H1 (cell line): ENCODE results near the gene MFAP3L. TPM values are rescaled to one million over a fixed set of nuclear protein-coding genes. Genes with fewer than 3 reads are reported as not detected.

Experiments used
- CTCF ChIA-PET: fragments of 300-600 bp; sonication (Branson Sonifier 250); formaldehyde crosslinking; loops from one replicate; lab custom pipeline; 2021; ENCODE audit not compliant: partially characterized antibody; lab: Charles Lee
- POLR2A ChIA-PET: fragments of 300-600 bp; sonication (Branson Sonifier 250); formaldehyde crosslinking; loops from one replicate; lab custom pipeline; 2021; ENCODE audit warnings: inconsistent platforms; ENCODE audit not compliant: partially characterized antibody; lab: Charles Lee
- DNase-seq, 2 experiments: peaks; one replicate each; pipeline versions ENCODE4 v3.0.0 to v3.0.0-alpha.2; 2010 to 2022; ENCODE audit warnings: low spot score in 2 of 2, low read depth in 1 of 2, mixed read lengths in 1 of 2
- FAIRE-seq: peaks from 2 replicates; lab custom pipeline; 2011; peaks lifted over from hg19 to GRCh38; lab: Jason Lieb, UNC
- H2AFZ ChIP-seq: 2 replicates; pipeline ENCODE4 v1.8.1; 2012; ENCODE audit warnings: low read length, inconsistent platforms
- H2AK5ac ChIP-seq: 2 replicates; pipeline ENCODE4 v1.6.1; 2013; ENCODE audit warnings: low read depth, low read length
- H2BK120ac ChIP-seq: replicated peaks from 2 replicates; pipeline ENCODE3; 2013; ENCODE audit warnings: low read depth, low read length, inconsistent platforms
- H2BK12ac ChIP-seq: 2 replicates; pipeline ENCODE4 v1.6.1; 2013; ENCODE audit warnings: low read depth, low read length
- H2BK15ac ChIP-seq: 2 replicates; pipeline ENCODE4 v1.6.1; 2013; ENCODE audit warnings: low read length
- H2BK20ac ChIP-seq: 2 replicates; pipeline ENCODE4 v1.6.1; 2013; ENCODE audit warnings: low read length
- H2BK5ac ChIP-seq: 2 replicates; pipeline ENCODE4 v1.6.1; 2013; ENCODE audit warnings: low read depth, low read length
- H3K14ac ChIP-seq: 2 replicates; pipeline ENCODE4 v1.6.1; 2013; ENCODE audit warnings: inconsistent platforms; ENCODE audit not compliant: insufficient read length
- H3K18ac ChIP-seq: 2 replicates; pipeline ENCODE4 v1.6.1; 2013; ENCODE audit warnings: low read length; ENCODE audit errors: extremely low read depth
- H3K23ac ChIP-seq: 2 replicates; pipeline ENCODE4 v1.6.1; 2013; ENCODE audit warnings: inconsistent platforms; ENCODE audit not compliant: insufficient read length
- H3K23me2 ChIP-seq: 2 replicates; pipeline ENCODE4 v1.6.1; 2013; ENCODE audit warnings: low read depth, low read length
- H3K27ac ChIP-seq: 2 replicates; pipeline ENCODE4 v1.6.1; 2011; ENCODE audit warnings: low read depth, low read length, inconsistent platforms
- H3K27me3 ChIP-seq, 4 experiments: replicated peaks in 1 of 4; 1 replicate in 1 of 4; 2 replicates in 3 of 4; pipeline versions ENCODE4 v1.6.1 to v1.8.1; 2011 to 2013; ENCODE audit warnings: low read length in 3 of 4, mild to moderate bottlenecking in 3 of 4, inconsistent platforms in 2 of 4, mixed read lengths in 2 of 4, moderate library complexity in 1 of 4; ENCODE audit not compliant: control insufficient read depth in 3 of 4, insufficient read depth in 3 of 4; ENCODE audit errors: extremely low read depth in 1 of 4
- H3K36me3 ChIP-seq, 4 experiments: 2 replicates each; pipeline versions ENCODE4 v1.6.1 to v1.8.1; 2011 to 2013; ENCODE audit warnings: mild to moderate bottlenecking in 4 of 4, low read length in 3 of 4, moderate library complexity in 2 of 4, control low read depth in 1 of 4, inconsistent platforms in 1 of 4; ENCODE audit not compliant: insufficient read depth in 4 of 4, control insufficient read depth in 2 of 4
- H3K4ac ChIP-seq: replicated peaks from 2 replicates; pipeline ENCODE3; 2013; ENCODE audit warnings: low read length, low read depth, mixed read lengths, inconsistent platforms; ENCODE audit not compliant: insufficient read length
- H3K4me1 ChIP-seq, 4 experiments: replicated peaks in 1 of 4; 1 replicate in 1 of 4; 2 replicates in 3 of 4; pipeline versions ENCODE4 v1.6.1 to v1.8.1; 2011 to 2013; ENCODE audit warnings: low read length in 3 of 4, inconsistent platforms in 2 of 4, mixed read lengths in 1 of 4; ENCODE audit not compliant: insufficient read depth in 4 of 4, control insufficient read depth in 3 of 4
- H3K4me2 ChIP-seq, 2 experiments: 2 replicates each; pipeline versions ENCODE4 v1.6.1 to v1.8.1; 2011 to 2013; ENCODE audit warnings: low read depth in 2 of 2, low read length in 2 of 2, control low read depth in 1 of 2, inconsistent platforms in 1 of 2, mild to moderate bottlenecking in 1 of 2; ENCODE audit not compliant: insufficient read depth in 1 of 2
- H3K4me3 ChIP-seq, 4 experiments: fragments of 200-600, 300-600 bp in 1 of 4; sonication (generic), shearing (Covaris generic), sonication (Bioruptor Twin) in 1 of 4; 2 replicates each; pipeline versions ENCODE4 v1.5.1 to v1.8.1; 2011 to 2016; ENCODE audit warnings: low read length in 4 of 4, low read depth in 3 of 4, control low read depth in 2 of 4, inconsistent platforms in 2 of 4, mild to moderate bottlenecking in 2 of 4, mixed read lengths in 1 of 4, moderate library complexity in 1 of 4; ENCODE audit not compliant: insufficient read depth in 2 of 4; ENCODE audit errors: extremely low read depth in 1 of 4
- H3K56ac ChIP-seq: replicated peaks from 2 replicates; pipeline ENCODE3; 2013; ENCODE audit warnings: low read depth, mild to moderate bottlenecking, mixed read lengths, low read length, inconsistent platforms; ENCODE audit not compliant: insufficient read length
- H3K79me1 ChIP-seq: 2 replicates; pipeline ENCODE4 v1.6.1; 2013; ENCODE audit warnings: low read depth, low read length, control low read depth
- H3K79me2 ChIP-seq, 2 experiments: 2 replicates each; pipeline versions ENCODE4 v1.6.1 to v1.8.1; 2012 to 2013; ENCODE audit warnings: low read length in 2 of 2, mild to moderate bottlenecking in 2 of 2, inconsistent platforms in 1 of 2; ENCODE audit not compliant: insufficient read depth in 2 of 2, control insufficient read depth in 1 of 2
- H3K9ac ChIP-seq, 4 experiments: replicated peaks in 1 of 4; 1 replicate in 1 of 4; 2 replicates in 3 of 4; pipeline versions ENCODE4 v1.6.1 to v1.8.1; 2011 to 2013; ENCODE audit warnings: low read depth in 3 of 4, low read length in 3 of 4, control low read depth in 2 of 4, mild to moderate bottlenecking in 2 of 4, moderate library complexity in 2 of 4, inconsistent platforms in 1 of 4; ENCODE audit errors: extremely low read depth in 1 of 4
- H3K9me3 ChIP-seq, 2 experiments: 2 replicates each; pipeline versions ENCODE4 v1.6.1 to v1.8.1; 2012 to 2013; ENCODE audit warnings: mild to moderate bottlenecking in 2 of 2, moderate library complexity in 2 of 2, control low read depth in 1 of 2, inconsistent platforms in 1 of 2, low read depth in 1 of 2, low read length in 1 of 2, mixed read lengths in 1 of 2; ENCODE audit not compliant: insufficient read depth in 2 of 2
- H4K20me1 ChIP-seq, 2 experiments: replicated peaks in 1 of 2; 2 replicates each; pipeline versions ENCODE3 to v1.8.1; 2011 to 2013; ENCODE audit warnings: inconsistent platforms in 2 of 2, low read length in 2 of 2, mild to moderate bottlenecking in 1 of 2; ENCODE audit not compliant: insufficient read depth in 2 of 2, control insufficient read depth in 1 of 2
- H4K5ac ChIP-seq: 2 replicates; pipeline ENCODE4 v1.6.1; 2013; ENCODE audit warnings: low read length, low read depth, mixed read lengths, inconsistent platforms; ENCODE audit not compliant: insufficient read length
- H4K8ac ChIP-seq: 2 replicates; pipeline ENCODE4 v1.8.0; 2013; ENCODE audit warnings: mild to moderate bottlenecking, moderate library complexity, low read length, inconsistent platforms; ENCODE audit not compliant: insufficient read depth; ENCODE audit errors: extremely low read depth
- H4K91ac ChIP-seq: replicated peaks from 2 replicates; pipeline ENCODE3; 2013; ENCODE audit warnings: low read length, mixed read lengths, inconsistent platforms; ENCODE audit not compliant: insufficient read length
- HDAC6 ChIP-seq: IDR thresholded peaks from one replicate; pipeline ENCODE4 v1.7.1; 2012; ENCODE audit warnings: low read depth, mild to moderate bottlenecking, inconsistent platforms, low read length, moderate library complexity
- MAFK ChIP-seq: IDR thresholded peaks from 2 replicates; pipeline ENCODE4 v1.6.1; 2012; ENCODE audit warnings: low read depth, mild to moderate bottlenecking, improper control_type of control experiment, low read length
- WGBS, 2 experiments: shearing (Covaris generic) in 1 of 2; methylation state at CpG; one replicate each; pipeline versions ENCODE4 v1.1.6 to v1.1.7; 2013 to 2015; ENCODE audit warnings: low lambda C conversion rate in 2 of 2, mixed read lengths in 2 of 2, inconsistent platforms in 1 of 2, low coverage in 1 of 2, missing lambda C conversion rate in 1 of 2; ENCODE audit not compliant: insufficient replicate concordance in 2 of 2, insufficient coverage in 1 of 2, insufficient read length in 1 of 2; ENCODE audit errors: extremely low coverage in 1 of 2, missing lambda C conversion rate in 1 of 2; 5-methylcytosine and 5-hydroxymethylcytosine counted together
- polyA plus RNA-seq, 7 experiments: library from polyadenylated mRNA; depleted of rRNA in 3 of 7; stranded (reverse) in 5 of 7; unstranded in 2 of 7; fragments of >200 nt in 5 of 7; fragments of 200-250 nt in 2 of 7; gene quantifications; 1 replicate in 5 of 7; 2 replicates in 1 of 7; 4 replicates in 1 of 7; pipeline versions ENCODE4 v1.2.1 to v1.2.3, GENCODE V29; 2011 to 2013; ENCODE audit warnings: missing spikeins in 2 of 7, mixed read lengths in 2 of 7
- total RNA-seq: library from RNA; stranded (reverse); fragmentation: NEBNext Ultra II Directional; extraction: Animal tissue kit (Norgen Biotek cat#: 25700); gene quantifications from 2 replicates; pipeline ENCODE4 v1.2.1, GENCODE V29; 2021

The MFAP3L gene
- total and polyA plus RNA-seq, 2 of the 8 experiments (the other 6 are each of a cell fraction or from before 2014, with no cell fraction given): 7.0 to 9.8 TPM

DNA sequence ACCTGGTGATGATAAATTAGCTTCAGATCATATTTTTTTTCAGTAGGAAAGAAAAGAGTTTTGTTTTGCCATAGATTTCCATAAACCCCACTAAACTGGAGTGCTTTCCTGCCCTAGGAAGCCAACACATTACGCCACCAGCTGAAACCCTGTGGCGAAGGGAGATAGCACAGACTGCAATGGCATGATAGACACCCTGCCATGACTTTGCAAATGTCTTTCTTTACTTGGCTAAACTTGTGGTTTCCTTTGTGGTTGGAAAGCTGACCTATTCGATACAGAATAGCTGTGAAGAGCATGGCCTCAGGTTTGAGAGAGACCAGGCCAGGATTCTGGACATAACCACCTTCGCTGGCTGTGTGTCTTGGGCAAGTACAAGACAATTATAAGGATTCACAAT lies 19.1 kb downstream of the MFAP3L start:
- no peak for DNase-seq
- Histone ChIP-seq H3K23ac (no peak overlapping the region), H3K14ac (no peak overlapping the region), H2BK120ac (no peak overlapping the region), H3K23me2 (no peaks in the 10 kb centered on the region), H3K56ac (no peak overlapping the region), H3K4me1 (peaks cover 0 to 3% (median 0%) of the 10 kb centered on the region in 4 experiments; a peak in 1 of 7 replicates), H3K27me3 (no peaks in the 10 kb centered on the region), H3K27ac (no peak overlapping the region), H3K4me3 (no peak overlapping the region), H2AK5ac (no peak overlapping the region), H3K79me1 (no peaks in the 10 kb centered on the region), H3K4ac (no peak overlapping the region), H4K20me1 (no peaks in the 10 kb centered on the region), H2BK5ac (no peak overlapping the region), H3K36me3 (no peaks in the 10 kb centered on the region; a peak in 1 of 8 replicates), H3K18ac (no peak overlapping the region), H3K79me2 (no peaks in the 10 kb centered on the region; a peak in 1 of 4 replicates), H4K91ac (no peak overlapping the region)
- POLR2A ChIA-PET: no interaction called here
- FAIRE-seq: no peak
- 82% methylated on average over 4 of the region's 4 CpGs; no CpG with 5 or more reads in 1 of the 2 experiments for WGBS, 2 experiments
- TF ChIP-seq MAFK (peak; percentile 14; the same call in 1 of the 2 replicates), HDAC6 (no peak)
- TF ChIP-seq, all 59 proteins: peak for 1
- Histone ChIP-seq H4K5ac (no peak overlapping the region), H3K9me3 (no peaks in the 10 kb centered on the region), H4K8ac (no peak overlapping the region), H2BK15ac (no peak overlapping the region), H2BK20ac (no peak overlapping the region), H3K4me2 (no peak overlapping the region), H2BK12ac (no peak overlapping the region), H3K9ac (no peak overlapping the region), H2AFZ (no peak overlapping the region)
- CTCF ChIA-PET: interaction anchor here (1.1 to 2.8 kb wide), 7 partner anchors 9 to 197 kb away, joined by 3 to 9 read pairs (median 4); partner anchors contain the start of gene MFAP3L
